DMS79 (cell line): ENCODE data around the gene LRCH1.

Experiments
- DNase-seq: peaks from one replicate; lab custom pipeline; 2025; lab: John Stamatoyannopoulos, UW

Gene LRCH1

GRCh38 chr13:46799139-46799538 is 246.2 kb downstream of the LRCH1 start:
- DNase-seq = no peak

- DNase-seq = no peak
These were observed 248.9 kb downstream of the LRCH1 start for GRCh38 chr13:46801858-46802257.
